ENCODE results near the gene VPS39. TPM values are rescaled to one million over a fixed set of nuclear protein-coding genes. Genes with fewer than 3 reads are reported as not detected.

Gene VPS39
- total RNA-seq, 1 donor from 2014 or later, result 88.9 TPM

- no peak for DNase-seq (ENCODE audit: low spot score, unreplicated experiment)
- TF ChIP-seq, protein P1, sequence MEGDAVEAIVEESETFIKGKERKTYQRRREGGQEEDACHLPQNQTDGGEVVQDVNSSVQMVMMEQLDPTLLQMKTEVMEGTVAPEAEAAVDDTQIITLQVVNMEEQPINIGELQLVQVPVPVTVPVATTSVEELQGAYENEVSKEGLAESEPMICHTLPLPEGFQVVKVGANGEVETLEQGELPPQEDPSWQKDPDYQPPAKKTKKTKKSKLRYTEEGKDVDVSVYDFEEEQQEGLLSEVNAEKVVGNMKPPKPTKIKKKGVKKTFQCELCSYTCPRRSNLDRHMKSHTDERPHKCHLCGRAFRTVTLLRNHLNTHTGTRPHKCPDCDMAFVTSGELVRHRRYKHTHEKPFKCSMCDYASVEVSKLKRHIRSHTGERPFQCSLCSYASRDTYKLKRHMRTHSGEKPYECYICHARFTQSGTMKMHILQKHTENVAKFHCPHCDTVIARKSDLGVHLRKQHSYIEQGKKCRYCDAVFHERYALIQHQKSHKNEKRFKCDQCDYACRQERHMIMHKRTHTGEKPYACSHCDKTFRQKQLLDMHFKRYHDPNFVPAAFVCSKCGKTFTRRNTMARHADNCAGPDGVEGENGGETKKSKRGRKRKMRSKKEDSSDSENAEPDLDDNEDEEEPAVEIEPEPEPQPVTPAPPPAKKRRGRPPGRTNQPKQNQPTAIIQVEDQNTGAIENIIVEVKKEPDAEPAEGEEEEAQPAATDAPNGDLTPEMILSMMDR (IDR thresholded peaks at IDR 0.05; ENCODE audit: unreplicated experiment), result no peak
- H3K36me3 Mint-ChIP-seq (ENCODE audit: insufficient read depth), result peaks cover 19% of the 10 kb centered on the region
- no peaks in the 10 kb centered on the region for H3K27me3 Mint-ChIP-seq
- H3K4me1 Mint-ChIP-seq (ENCODE audit: low read depth), result peaks cover 15% of the 10 kb centered on the region
- no peak overlapping the region for H3K27ac Mint-ChIP-seq
- H3K4me3 Mint-ChIP-seq (ENCODE audit: low read depth), result no peak overlapping the region
- H3K9me3 Mint-ChIP-seq (ENCODE audit: low read depth), result no peaks in the 10 kb centered on the region
Measured at GRCh38 chr15:42210696-42211095, 2.6 kb upstream of the VPS39 start.

GRCh38 chr15:42206406-42206805 is 1.7 kb downstream of the VPS39 start:
- Mint-ChIP-seq H3K27ac (no peak overlapping the region), H3K4me1 (ENCODE audit: low read depth) (peaks cover 15% of the 10 kb centered on the region)

GRCh38 chr15:42203891-42204290 is 4.2 kb downstream of the VPS39 start:
- TF ChIP-seq, protein P1 (IDR thresholded peaks at IDR 0.05; ENCODE audit: unreplicated experiment), result no peak
- no peak for DNase-seq (ENCODE audit: low spot score, unreplicated experiment)
- H3K9me3 Mint-ChIP-seq (ENCODE audit: low read depth), result no peaks in the 10 kb centered on the region
- H3K36me3 Mint-ChIP-seq (ENCODE audit: insufficient read depth), result peaks cover 1% of the 10 kb centered on the region
- H3K27me3 Mint-ChIP-seq, result no peaks in the 10 kb centered on the region
- no peak overlapping the region for H3K4me3 Mint-ChIP-seq (ENCODE audit: low read depth)
- H3K27ac Mint-ChIP-seq, result no peak overlapping the region
- peaks cover 15% of the 10 kb centered on the region for H3K4me1 Mint-ChIP-seq (ENCODE audit: low read depth)

More at GRCh38 chr15:42206406-42206805, 1.7 kb downstream of the VPS39 start:
- H3K9me3 Mint-ChIP-seq (ENCODE audit: low read depth), result no peaks in the 10 kb centered on the region
- H3K4me3 Mint-ChIP-seq (ENCODE audit: low read depth), result peak overlapping the region; percentile 91
- TF ChIP-seq, protein P1 (IDR thresholded peaks at IDR 0.05; ENCODE audit: unreplicated experiment), result no peak
- peaks cover 7% of the 10 kb centered on the region for H3K36me3 Mint-ChIP-seq (ENCODE audit: insufficient read depth)
- H3K27me3 Mint-ChIP-seq, result no peaks in the 10 kb centered on the region
- no peak for DNase-seq (ENCODE audit: low spot score, unreplicated experiment)

DNA sequence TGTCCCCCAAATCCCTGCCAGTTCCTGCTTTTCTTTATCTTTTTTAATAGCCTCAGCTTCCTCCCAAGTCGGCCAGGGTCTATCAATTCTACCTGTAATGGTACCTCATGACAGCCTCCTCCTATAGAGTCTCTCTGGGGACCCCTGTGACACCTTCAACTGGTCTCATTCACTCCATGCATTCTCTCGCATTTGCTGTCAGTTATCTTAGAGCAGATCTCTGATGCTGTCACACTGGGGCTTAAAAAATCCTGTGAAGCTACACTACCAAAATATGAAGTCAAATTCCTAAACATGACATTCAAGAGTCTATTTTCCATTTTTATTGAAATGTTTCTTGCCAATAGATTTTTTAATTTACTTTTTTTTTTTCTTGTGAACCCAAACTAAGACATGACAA is 5.5 kb downstream of the VPS39 start:
- Mint-ChIP-seq H3K4me1 (ENCODE audit: low read depth) (peaks cover 15% of the 10 kb centered on the region), H3K9me3 (ENCODE audit: low read depth) (no peaks in the 10 kb centered on the region), H3K27ac (no peak overlapping the region)

DNA sequence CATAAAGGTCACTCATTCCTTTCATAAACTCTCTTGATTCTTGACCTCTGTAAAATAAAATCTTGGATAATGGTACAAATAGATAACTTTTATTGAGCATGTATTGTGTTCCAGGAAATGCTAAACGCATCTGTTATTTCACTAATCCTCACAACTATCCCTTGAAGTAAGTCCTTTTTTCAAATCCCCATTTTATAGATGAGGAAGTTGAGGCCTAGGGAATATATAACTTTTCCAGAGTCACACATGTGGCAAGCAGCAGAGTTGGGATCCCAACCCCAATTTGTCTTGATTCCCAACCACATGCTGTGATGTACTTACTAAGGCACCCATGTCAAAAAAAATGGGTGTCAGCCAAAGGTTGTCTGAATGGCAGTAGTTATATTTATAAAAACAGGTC is 6.3 kb downstream of the VPS39 start:
- Mint-ChIP-seq H3K27me3 (no peaks in the 10 kb centered on the region), H3K4me3 (ENCODE audit: low read depth) (no peak overlapping the region), H3K36me3 (ENCODE audit: insufficient read depth) (peaks cover 10% of the 10 kb centered on the region), H3K27ac (no peak overlapping the region), H3K4me1 (ENCODE audit: low read depth) (peaks cover 7% of the 10 kb centered on the region), H3K9me3 (ENCODE audit: low read depth) (no peaks in the 10 kb centered on the region)
- TF ChIP-seq, protein P1 (IDR thresholded peaks at IDR 0.05; ENCODE audit: unreplicated experiment), result no peak
- no peak for DNase-seq (ENCODE audit: low spot score, unreplicated experiment)

More for the DNA sequence above, 5.5 kb downstream of the VPS39 start:
- Mint-ChIP-seq H3K36me3 (ENCODE audit: insufficient read depth) (peaks cover 5% of the 10 kb centered on the region), H3K4me3 (ENCODE audit: low read depth) (no peak overlapping the region), H3K27me3 (no peaks in the 10 kb centered on the region)
- TF ChIP-seq, protein P1 (IDR thresholded peaks at IDR 0.05; ENCODE audit: unreplicated experiment), result no peak
- DNase-seq (ENCODE audit: low spot score, unreplicated experiment), result no peak

Measured in progenitor cell of endocrine pancreas (in vitro differentiated cells).